ENCODE results near the gene NME4.

DNA sequence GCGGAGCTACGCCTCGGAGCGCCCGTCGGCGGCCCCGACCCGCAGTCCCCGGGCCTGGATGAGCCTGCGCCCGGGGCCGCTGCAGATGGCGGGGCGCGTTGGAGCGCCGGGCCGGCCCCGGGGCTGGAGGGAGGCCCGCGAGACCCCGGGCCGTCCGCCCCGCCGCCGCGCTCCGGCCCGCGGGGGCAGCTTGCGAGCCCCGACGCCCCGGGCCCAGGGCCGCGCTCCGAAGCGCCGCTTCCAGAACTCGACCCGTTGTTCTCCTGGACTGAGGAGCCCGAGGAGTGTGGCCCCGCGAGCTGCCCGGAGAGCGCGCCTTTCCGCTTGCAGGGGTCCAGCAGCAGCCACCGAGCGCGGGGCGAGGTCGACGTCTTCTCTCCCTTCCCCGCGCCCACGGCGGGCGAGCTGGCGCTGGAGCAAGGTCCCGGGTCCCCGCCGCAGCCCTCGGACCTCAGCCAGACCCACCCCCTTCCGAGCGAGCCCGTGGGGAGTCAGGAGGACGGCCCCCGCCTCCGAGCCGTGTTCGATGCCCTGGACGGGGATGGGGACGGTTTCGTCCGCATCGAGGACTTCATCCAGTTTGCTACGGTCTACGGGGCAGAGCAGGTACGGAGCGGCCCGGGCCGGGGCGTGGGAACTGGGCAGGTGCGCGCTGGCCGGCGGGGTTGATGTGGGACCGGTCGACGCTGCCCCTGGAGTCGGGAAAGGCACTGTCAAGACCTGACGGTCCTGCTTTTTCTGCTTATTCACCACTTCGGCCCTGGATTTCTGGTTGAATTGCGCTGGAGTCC is 29.3 kb downstream of the NME4 start:
- TF ChIP-seq, protein P1, sequence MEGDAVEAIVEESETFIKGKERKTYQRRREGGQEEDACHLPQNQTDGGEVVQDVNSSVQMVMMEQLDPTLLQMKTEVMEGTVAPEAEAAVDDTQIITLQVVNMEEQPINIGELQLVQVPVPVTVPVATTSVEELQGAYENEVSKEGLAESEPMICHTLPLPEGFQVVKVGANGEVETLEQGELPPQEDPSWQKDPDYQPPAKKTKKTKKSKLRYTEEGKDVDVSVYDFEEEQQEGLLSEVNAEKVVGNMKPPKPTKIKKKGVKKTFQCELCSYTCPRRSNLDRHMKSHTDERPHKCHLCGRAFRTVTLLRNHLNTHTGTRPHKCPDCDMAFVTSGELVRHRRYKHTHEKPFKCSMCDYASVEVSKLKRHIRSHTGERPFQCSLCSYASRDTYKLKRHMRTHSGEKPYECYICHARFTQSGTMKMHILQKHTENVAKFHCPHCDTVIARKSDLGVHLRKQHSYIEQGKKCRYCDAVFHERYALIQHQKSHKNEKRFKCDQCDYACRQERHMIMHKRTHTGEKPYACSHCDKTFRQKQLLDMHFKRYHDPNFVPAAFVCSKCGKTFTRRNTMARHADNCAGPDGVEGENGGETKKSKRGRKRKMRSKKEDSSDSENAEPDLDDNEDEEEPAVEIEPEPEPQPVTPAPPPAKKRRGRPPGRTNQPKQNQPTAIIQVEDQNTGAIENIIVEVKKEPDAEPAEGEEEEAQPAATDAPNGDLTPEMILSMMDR (IDR thresholded peaks at IDR 0.05; ENCODE audit: low read length) = no peak
- no peak for TF ChIP-seq EZH2 (IDR thresholded peaks at IDR 0.05; ENCODE audit: borderline replicate concordance, low read length)

All from OCI-LY1 (cell line).